DND-41 (cell line): ENCODE results near the gene RXFP4.

Experiments used
- ATAC-seq: fragments of 200-7000 bp; cut with Tn5 transposase; 3 replicates; pipeline ENCODE4 v1.9.1; 2021; ENCODE audit warnings: low read depth; ENCODE audit not compliant: insufficient read depth
- DNase-seq: peaks from one replicate; pipeline ENCODE4 v3.0.0-alpha.2; 2020
- H2AFZ ChIP-seq: 2 replicates; pipeline ENCODE4 v1.6.0; 2012; ENCODE audit warnings: low read depth, low read length
- H3K27ac ChIP-seq: 2 replicates; pipeline ENCODE4 v1.5.1; 2012; ENCODE audit warnings: low read length, inconsistent platforms
- H3K27me3 ChIP-seq: fragments of 200-600 bp; sonication (generic); 2 replicates; pipeline ENCODE4 v1.6.0; 2012; ENCODE audit warnings: low read length, mild to moderate bottlenecking, inconsistent platforms; ENCODE audit not compliant: insufficient read depth, poor library complexity
- H3K36me3 ChIP-seq: 2 replicates; pipeline ENCODE4 v1.5.1; 2012; ENCODE audit warnings: low read length, inconsistent platforms; ENCODE audit not compliant: insufficient read depth
- H3K4me1 ChIP-seq: 2 replicates; pipeline ENCODE4 v1.5.1; 2012; ENCODE audit warnings: mild to moderate bottlenecking, low read length; ENCODE audit not compliant: insufficient read depth
- H3K4me2 ChIP-seq: 2 replicates; pipeline ENCODE4 v1.6.0; 2012; ENCODE audit warnings: mild to moderate bottlenecking, moderate library complexity, low read length, inconsistent platforms; ENCODE audit not compliant: insufficient read depth
- H3K4me3 ChIP-seq, 2 experiments: fragments of 200-600 bp in 1 of 2; shearing (Covaris generic) in 1 of 2; 2 replicates each; pipeline ENCODE4 v1.5.1; 2012 to 2016; ENCODE audit warnings: inconsistent platforms in 2 of 2, low read length in 2 of 2, mild to moderate bottlenecking in 2 of 2, low read depth in 1 of 2, moderate library complexity in 1 of 2
- H3K79me2 ChIP-seq: 2 replicates; pipeline ENCODE4 v1.6.0; 2012; ENCODE audit warnings: low read length, inconsistent platforms; ENCODE audit not compliant: insufficient read depth
- H3K9ac ChIP-seq: 2 replicates; pipeline ENCODE4 v1.6.0; 2012; ENCODE audit warnings: low read depth, mild to moderate bottlenecking, inconsistent platforms, low read length, moderate library complexity
- H3K9me3 ChIP-seq: 2 replicates; pipeline ENCODE4 v1.5.1; 2012; ENCODE audit warnings: low read length, moderate library complexity, mild to moderate bottlenecking, inconsistent platforms; ENCODE audit not compliant: insufficient read depth, severe bottlenecking
- H4K20me1 ChIP-seq: 2 replicates; pipeline ENCODE4 v1.6.0; 2012; ENCODE audit warnings: low read length; ENCODE audit not compliant: insufficient read depth
- EZH2 ChIP-seq: IDR thresholded peaks from 3 replicates; pipeline ENCODE4 v1.6.1; 2012; ENCODE audit warnings: borderline replicate concordance, low read depth, mild to moderate bottlenecking, moderate library complexity, low read length, inconsistent platforms; ENCODE audit not compliant: severe bottlenecking
- TF ChIP-seq, protein P1 (sequence below): IDR thresholded peaks from 2 replicates; pipeline ENCODE4 v1.5.1; 2012; ENCODE audit warnings: borderline replicate concordance, low read length, moderate library complexity, mild to moderate bottlenecking; ENCODE audit not compliant: poor library complexity, severe bottlenecking; ENCODE audit errors: extremely low read depth

RXFP4 gene

DNA sequence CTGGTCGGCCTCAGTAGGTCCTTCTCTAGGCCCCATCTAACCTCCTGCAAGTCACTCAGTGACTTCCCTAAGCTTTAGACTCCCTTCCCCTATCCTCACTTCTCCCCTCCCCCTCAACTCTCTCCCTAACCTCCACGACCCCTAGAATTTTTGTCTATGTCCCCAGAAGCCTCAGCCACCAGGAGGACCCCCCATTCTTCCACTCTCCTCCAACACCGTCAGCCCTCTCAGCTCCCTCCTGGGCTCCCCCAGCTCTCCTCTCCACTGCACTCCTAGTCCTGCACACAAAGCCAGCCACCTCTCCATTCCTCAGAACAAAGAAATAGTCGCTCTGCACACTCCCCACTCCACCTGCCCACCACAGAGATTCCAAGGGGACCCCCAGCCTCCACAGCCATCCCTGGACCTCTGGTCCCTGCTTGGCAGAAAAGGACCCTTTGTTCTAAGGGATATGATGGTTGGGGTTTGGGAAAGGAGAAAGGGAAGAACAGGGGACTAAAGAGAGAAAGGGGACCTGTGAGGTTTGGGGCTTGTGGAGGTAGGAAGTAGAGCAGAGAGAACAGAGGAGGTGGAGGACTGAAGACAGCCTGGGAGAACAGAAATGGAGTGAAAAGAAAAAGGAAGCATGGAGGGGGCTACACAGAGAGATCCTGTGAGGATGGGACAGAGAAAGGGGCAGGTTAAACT, 34.1 kb downstream of the RXFP4 start:
- Histone ChIP-seq H3K79me2 (peaks cover 80% of the 10 kb centered on the region), H2AFZ (no peak overlapping the region), H3K9ac (peak overlapping the region; percentile 90), H3K9me3 (no peaks in the 10 kb centered on the region), H3K4me1 (peaks cover 63% of the 10 kb centered on the region), H3K4me3 (peak overlapping the region; percentile 8 to 73; a peak in 3 of 4 replicates), H3K36me3 (peaks cover 39% of the 10 kb centered on the region), H3K27me3 (no peaks in the 10 kb centered on the region), H3K27ac (peak overlapping the region; percentile 97), H3K4me2 (peak overlapping the region; percentile 80), H4K20me1 (peaks cover 57% of the 10 kb centered on the region)
- no peak for DNase-seq
- no peak for ATAC-seq
- TF ChIP-seq EZH2 = no peak

- Histone ChIP-seq H3K4me3 (peak overlapping the region; percentile 52 to 73; a peak in 3 of 4 replicates), H3K27me3 (no peaks in the 10 kb centered on the region), H3K4me2 (peak overlapping the region; percentile 80), H2AFZ (no peak overlapping the region), H3K27ac (peak overlapping the region; percentile 97), H3K9ac (peak overlapping the region; percentile 90), H3K9me3 (no peaks in the 10 kb centered on the region), H4K20me1 (peaks cover 50% of the 10 kb centered on the region), H3K79me2 (peaks cover 73% of the 10 kb centered on the region), H3K36me3 (peaks cover 32% of the 10 kb centered on the region), H3K4me1 (peaks cover 62% of the 10 kb centered on the region)
- DNase-seq (peak; percentile 95), ATAC-seq (peak; percentile 63)
- TF ChIP-seq EZH2 = no peak
- TF ChIP-seq, protein P1, sequence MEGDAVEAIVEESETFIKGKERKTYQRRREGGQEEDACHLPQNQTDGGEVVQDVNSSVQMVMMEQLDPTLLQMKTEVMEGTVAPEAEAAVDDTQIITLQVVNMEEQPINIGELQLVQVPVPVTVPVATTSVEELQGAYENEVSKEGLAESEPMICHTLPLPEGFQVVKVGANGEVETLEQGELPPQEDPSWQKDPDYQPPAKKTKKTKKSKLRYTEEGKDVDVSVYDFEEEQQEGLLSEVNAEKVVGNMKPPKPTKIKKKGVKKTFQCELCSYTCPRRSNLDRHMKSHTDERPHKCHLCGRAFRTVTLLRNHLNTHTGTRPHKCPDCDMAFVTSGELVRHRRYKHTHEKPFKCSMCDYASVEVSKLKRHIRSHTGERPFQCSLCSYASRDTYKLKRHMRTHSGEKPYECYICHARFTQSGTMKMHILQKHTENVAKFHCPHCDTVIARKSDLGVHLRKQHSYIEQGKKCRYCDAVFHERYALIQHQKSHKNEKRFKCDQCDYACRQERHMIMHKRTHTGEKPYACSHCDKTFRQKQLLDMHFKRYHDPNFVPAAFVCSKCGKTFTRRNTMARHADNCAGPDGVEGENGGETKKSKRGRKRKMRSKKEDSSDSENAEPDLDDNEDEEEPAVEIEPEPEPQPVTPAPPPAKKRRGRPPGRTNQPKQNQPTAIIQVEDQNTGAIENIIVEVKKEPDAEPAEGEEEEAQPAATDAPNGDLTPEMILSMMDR = no peak
These were observed 34.8 kb downstream of the RXFP4 start for GRCh38 chr1:155976062-155976912.

DNA sequence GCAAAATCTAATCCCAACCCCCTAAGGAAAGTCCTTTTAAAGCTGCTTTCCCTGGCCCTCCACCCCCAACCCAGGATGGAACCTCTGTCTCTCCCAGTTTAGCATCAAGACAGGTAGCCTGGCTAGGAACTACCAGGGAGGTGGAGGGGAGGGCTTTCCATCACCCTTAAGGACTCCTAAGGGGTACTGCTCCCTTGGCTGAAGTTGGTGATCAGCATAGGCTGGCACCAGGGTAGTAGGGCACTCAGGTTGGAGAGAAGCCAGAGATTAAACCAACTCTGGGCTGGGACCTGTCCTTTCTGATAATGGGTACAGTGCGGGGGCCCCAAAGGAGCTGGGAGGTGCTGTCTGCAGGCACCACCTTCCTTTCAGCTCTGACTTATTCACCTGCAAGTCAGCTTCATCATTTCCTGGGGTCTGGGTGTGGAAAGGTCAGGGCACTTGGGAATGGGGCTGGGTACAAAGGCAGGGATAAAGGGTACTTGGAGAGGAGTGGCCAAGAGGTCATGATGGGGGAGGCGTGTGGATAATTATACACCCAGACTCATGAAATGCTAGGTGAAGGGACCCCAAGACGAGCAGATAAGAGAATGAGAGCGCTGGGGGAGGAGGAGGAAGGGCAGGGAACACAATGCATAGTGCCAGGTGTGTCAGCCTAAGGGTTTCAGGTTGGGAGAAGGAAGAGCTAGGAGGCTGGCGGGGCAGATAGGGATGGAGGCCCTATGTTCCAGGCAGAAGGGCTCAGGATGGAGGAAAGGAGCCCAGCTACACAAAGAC, 35.7 kb downstream of the RXFP4 start:
- Histone ChIP-seq H4K20me1 (peaks cover 46% of the 10 kb centered on the region), H3K4me2 (peak overlapping the region; percentile 80), H3K36me3 (peaks cover 29% of the 10 kb centered on the region), H3K9me3 (no peaks in the 10 kb centered on the region), H3K79me2 (peaks cover 65% of the 10 kb centered on the region), H3K9ac (peak overlapping the region; percentile 90), H2AFZ (no peak overlapping the region), H3K27ac (peak overlapping the region; percentile 97), H3K4me1 (peaks cover 60% of the 10 kb centered on the region), H3K4me3 (peak overlapping the region; percentile 52 to 73), H3K27me3 (no peaks in the 10 kb centered on the region)
- peak; percentile 4; the same call in 2 of the 3 replicates for ATAC-seq
- peak; percentile 36 for DNase-seq
- TF ChIP-seq EZH2 = no peak
- TF ChIP-seq, protein P1 = no peak
